DMS53 treated with DMSO at 0.1 percent for 48 hours (cell line): ENCODE measurements around the gene TMEM205.
A peak's percentile ranks its signal among the peaks of the same experiment; 100 is the strongest.
"Not testable (repeated sequence)": the region's sequence is repeated elsewhere in the genome, so short reads cannot be mapped to it uniquely, and the experiment has no call there.

Experiments
- DNase-seq: peaks from one replicate; lab custom pipeline; 2025; ENCODE audit not compliant: unreplicated experiment; lab: John Stamatoyannopoulos, UW

TMEM205 gene

DNA sequence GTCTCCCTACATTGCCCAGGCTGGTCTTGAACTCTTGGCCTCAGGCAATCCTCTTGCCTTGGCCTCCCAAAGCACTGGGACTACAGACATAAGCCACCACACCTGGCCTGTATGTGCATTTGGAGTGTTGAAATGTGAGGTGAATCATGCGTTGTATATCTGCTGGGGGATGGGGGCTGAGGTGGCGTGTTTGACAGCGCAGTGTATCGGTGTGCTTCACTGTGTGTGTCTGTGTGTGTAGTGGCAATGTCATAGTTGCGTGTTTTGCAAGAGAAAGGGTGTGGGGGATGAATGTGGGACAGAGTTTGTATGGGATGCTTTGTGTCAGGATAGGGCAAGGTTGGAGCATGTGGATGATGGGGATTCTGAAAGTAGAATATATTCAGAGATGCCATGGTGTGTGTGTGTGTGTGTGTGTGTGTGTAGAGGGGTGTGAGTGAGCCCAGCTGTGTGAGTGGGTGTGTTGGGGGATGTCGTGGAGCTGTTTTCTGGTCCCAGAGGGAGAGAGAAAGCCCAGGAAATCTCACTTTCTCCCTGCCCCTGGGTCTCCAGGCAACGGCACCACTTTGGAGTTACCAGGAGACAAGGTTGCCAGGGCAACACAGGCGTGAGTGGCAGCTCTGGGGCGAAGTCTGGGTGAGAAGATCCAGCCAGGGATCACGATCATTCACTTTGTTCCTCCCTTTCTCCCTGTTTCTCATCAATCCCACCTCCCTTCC, 27.3 kb upstream of the TMEM205 start:
- DNase-seq, result peak; percentile 73

GRCh38 chr19:11370744-11371143, 24.7 kb upstream of the TMEM205 start:
- DNase-seq, result no peak

DNA sequence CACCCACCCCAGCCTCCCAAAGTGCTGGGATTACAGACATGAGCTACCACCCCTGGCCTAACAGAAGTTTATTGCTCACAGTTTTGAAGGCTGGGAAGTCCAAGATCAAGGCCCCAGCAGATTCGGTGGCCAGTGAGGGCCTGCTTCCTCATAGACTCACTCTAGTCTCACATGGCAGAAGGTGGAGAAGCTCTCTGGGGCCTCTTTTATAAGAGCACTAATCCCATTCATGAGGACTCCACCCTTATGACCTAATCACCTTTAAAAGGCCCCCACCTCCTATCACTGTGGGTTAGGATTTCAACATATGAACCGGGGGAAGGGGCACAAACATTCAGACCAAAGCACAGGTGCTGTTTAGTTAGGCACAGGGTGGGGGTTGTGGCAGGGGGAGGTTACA, 21.5 kb upstream of the TMEM205 start:
- DNase-seq, result no peak

- DNase-seq, result no peak
Observed at GRCh38 chr19:11365557-11366117, 19.6 kb upstream of the TMEM205 start.

DNA sequence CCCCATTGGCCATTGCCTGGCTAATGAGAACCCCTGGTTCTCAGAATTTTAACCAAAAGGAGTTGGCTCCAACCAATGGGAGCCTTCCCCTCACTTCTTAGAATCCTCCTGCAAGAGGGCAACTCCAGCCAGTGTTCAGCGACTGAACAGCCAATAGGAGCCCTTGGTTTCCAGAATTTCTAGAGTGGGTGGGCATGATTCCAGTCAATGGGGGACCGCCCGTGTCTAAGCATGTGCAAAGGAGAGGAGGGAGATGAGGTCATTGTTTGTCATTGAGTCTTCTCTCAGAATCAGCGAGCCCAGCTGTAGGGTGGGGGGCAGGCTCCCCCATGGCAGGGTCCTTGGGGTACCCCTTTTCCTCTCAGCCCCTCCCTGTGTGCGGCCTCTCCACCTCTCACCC, 18.9 kb upstream of the TMEM205 start:
- DNase-seq, result no peak

GRCh38 chr19:11364296-11364904, 18.3 kb upstream of the TMEM205 start:
- no peak for DNase-seq

DNA sequence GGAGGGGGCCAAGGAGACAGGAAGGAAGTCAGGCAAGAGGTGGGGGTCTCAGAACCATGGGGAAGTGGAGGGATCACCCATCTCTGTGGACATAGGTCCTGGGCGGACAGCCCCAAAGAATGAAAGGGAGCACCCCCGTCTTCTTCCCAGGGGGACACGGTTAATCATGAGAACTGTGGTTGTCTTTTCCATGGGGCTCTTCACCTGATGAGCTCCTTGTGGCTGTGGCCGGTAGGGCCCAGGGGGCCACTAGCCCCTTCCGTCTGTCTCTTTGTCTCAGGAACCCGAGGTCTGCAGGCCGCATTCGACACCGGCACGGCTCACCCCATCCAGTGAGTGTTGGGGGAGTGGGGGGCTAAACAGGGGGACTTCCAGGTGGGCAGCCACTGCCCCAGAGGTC, 17.8 kb upstream of the TMEM205 start:
- DNase-seq, result no peak

DNA sequence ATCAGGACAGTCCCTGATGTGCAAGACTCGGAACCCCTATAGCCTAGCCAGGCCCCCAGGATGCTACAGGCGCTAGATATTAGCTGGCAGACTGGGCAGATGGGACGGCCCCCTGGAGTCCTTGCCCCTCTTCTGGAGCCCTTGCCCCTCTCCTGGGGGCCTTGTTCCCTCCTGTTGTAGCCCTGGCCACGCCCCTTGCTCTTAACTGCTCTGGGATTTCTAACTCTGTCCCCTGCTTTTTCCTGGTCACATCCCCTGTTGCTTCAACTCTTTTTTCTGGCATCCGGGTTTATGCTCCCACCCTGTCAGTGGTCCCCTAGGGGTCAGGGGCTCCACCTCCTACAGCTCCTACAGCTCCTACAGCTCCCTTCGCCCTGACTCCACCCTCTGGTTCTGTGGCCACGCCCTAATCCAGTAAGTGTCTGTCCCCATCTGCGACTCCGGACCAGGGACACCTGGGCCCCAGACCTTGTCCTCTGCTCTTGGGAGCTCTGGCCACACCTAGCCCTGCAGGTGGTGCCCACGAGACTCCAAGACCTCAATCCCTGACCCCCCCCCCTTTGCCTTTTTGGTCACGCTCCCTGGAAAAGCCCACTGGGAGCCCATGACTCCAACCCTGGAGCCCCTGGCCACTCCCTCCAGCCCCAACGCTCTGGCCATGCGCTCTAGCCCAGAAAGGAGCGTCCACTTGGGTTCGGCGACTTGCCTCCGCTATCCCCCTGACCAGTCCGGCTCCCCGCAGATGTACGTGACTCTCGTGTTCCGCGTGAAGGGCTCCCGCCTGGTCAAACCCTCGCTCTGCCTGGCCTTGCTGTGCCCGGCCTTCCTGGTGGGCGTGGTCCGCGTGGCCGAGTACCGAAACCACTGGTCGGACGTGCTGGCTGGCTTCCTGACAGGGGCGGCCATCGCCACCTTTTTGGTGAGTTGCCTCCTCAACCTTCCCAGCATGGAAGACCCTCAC, 16.0 kb upstream of the TMEM205 start:
- DNase-seq, result no peak

GRCh38 chr19:11361037-11361770, 15.1 kb upstream of the TMEM205 start:
- DNase-seq, result no peak

GRCh38 chr19:11359421-11359820, 13.4 kb upstream of the TMEM205 start:
- DNase-seq, result no peak

- DNase-seq, result no peak
Observed at GRCh38 chr19:11356676-11357550, 10.8 kb upstream of the TMEM205 start.

- DNase-seq, result no peak
Observed at GRCh38 chr19:11356074-11356397, 10.0 kb upstream of the TMEM205 start.

DNA sequence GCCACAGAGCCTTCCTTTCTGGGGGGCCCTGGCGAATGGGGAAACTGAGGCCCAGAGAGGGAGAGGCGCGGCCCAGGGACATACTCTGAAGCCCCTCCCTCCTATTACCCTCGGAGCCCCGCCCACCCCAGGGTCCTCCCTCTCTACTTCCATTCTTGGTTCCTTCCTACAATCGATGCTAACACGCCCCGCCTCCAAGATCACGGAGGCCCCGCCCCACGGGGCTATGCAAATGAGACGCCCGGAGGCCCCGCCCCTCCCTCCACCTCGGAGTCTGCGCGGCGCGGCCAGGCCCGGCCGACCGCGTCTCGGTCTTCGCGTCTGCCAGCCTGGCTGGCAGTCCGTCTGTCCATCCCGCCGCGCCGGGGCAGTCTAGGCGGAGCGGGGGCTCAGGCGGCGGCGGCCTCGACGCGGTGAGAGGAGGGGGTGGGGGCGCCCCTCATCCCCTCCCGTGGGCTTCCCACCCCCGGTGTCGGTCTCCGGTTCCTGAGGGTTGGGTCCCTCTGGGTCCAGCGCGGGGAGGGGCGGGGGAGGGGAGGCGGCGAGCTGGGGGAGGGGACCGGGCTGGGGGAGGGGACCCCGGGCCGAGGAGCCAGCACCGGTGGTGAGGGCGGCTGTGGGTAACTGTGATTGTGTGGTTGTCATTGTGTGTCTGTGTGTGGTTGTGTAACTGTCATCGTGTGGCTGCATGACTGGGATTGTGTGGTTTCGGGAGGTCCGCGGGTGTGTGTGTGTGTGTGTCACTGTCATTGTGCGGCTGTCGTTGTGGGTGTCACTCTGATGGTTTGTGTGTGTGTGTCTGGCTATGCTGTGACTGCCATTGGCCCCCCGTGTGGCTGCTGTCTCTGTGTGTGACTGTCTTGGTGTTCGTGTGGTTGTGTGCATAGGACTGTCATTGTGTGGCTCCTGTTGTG, 9.3 kb upstream of the TMEM205 start, which contains the start of gene PLPPR2:
Gene PLPPR2 (plus strand): TSS at position 273 of the 914 bp plus-strand sequence. CDS start 2,242 bp downstream, outside the sequence.
- peak; percentile 54 for DNase-seq

DNA sequence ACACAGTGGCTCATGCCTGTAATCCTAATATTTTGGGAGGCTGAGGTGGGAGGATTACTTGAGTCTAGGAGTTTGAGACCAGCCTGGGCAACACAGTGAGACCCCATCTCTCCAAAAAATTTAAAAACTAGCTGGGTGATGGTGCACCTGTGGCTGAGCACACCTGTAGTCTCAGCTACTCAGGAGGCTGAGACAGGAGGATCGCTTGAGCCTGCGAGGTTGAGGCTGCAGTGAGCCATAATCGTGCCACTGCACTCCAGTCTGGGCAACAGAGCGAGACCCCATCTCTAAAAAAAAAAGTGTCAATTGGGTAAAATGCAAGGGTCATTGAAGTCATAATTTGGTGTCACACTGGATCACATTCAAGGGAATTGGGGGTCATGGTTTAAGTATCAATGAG, 8.0 kb upstream of the TMEM205 start:
- DNase-seq, result not testable (repeated sequence)

GRCh38 chr19:11349171-11349570, 3.1 kb upstream of the TMEM205 start:
- DNase-seq, result no peak

GRCh38 chr19:11347546-11348039, 1.5 kb upstream of the TMEM205 start:
- DNase-seq, result no peak

DNA sequence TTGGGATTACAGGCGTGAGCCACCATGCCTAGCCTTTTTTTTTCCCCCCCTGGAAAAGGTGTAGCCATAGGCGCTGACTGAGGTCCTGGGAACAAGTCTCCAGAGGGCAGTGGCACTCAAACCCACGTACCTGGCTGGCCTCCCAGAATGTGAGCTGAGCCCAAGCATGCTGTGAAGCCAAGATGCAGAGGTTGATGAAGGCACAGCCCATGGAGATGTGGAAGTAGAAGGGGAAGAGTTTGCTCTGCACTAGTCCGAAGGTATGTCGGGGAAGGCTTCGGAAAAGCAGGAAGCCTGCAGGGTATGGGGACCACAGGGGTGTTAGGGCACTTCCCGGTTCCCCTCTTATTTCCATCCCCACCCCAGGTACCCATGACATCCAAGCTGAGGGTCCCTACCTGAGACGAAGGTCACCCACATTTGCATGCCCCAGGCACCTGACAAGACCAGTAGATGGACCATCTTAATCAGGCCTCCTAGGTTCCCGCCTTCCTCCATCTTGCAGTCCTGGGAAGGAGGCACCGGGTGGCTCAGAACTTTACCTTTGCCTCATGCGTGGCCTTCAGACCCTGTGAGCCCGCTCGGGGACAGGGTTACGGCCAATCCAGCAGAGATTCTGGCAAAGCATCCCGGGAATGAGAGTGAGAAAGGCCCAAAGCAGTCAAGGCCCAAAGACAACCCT, 805 bp downstream of the TMEM205 start:
- DNase-seq, result no peak

DNA sequence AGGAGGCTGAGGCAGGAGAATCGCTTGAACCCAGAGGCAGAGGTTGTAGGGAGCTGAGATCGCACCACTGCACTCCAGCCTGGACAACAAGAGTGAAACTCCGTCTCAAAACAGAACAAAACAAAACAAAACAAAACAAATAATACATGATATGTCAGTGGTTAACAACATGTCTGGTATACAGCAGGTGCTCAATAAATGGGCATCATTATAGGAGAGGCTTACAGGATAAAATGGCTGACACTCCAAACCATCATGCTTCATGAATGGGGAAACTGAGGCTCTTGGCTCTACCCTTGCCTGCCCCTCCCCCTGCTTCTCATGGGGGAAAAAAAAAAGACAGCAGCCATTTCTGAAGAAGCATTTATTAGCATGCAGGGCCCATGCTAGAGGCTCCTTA, 3.6 kb downstream of the TMEM205 start:
- DNase-seq, result no peak
